Measurements from ENCODE around the gene SLC35F6. TPM values are rescaled to one million over a fixed set of nuclear protein-coding genes. Genes with fewer than 3 reads are reported as not detected.

Gene SLC35F6
- total RNA-seq, 1 donor, result 83.6 TPM

- no peaks in the 10 kb centered on the region for H3K27me3 ChIP-seq (ENCODE audit: insufficient read depth, low read length)
- H4K20me1 ChIP-seq (ENCODE audit: insufficient read depth, low read length), result peaks cover 8% of the 10 kb centered on the region
- H3K4me1 ChIP-seq (ENCODE audit: insufficient read depth, low read length), result peaks cover 6% of the 10 kb centered on the region
- no peak overlapping the region for H3K27ac ChIP-seq (ENCODE audit: low read depth, low read length)
- no peak overlapping the region for H3K4me2 ChIP-seq (ENCODE audit: insufficient read depth, low read length)
- no peak for TF ChIP-seq CTCF (IDR thresholded peaks at IDR 0.05; ENCODE audit: extremely low read depth, low read depth, low read length)
- no peaks in the 10 kb centered on the region for H3K9me3 ChIP-seq (ENCODE audit: low read depth, low read length)
- no peak overlapping the region for H3K4me3 ChIP-seq (ENCODE audit: insufficient read depth, low read length)
- DNase-seq (ENCODE audit: insufficient read length, low spot score, missing footprints), result no peak
- peaks cover 8% of the 10 kb centered on the region for H3K79me2 ChIP-seq (ENCODE audit: insufficient read depth, low read length)
- no peak overlapping the region for H2AFZ ChIP-seq (ENCODE audit: low read length)
- H3K36me3 ChIP-seq (ENCODE audit: insufficient read depth, low read length), result peaks cover 59% of the 10 kb centered on the region
These were observed 16.2 kb downstream of the SLC35F6 start for GRCh38 chr2:26780203-26780760.

GRCh38 chr2:26782876-26783704, 19.0 kb downstream of the SLC35F6 start:
- no peak for DNase-seq (ENCODE audit: insufficient read length, low spot score, missing footprints)
- H3K4me1 ChIP-seq (ENCODE audit: insufficient read depth, low read length), result peaks cover 12% of the 10 kb centered on the region

GRCh38 chr2:26784570-26785234, 20.6 kb downstream of the SLC35F6 start:
- Histone ChIP-seq H3K27ac (ENCODE audit: low read depth, low read length) (peak overlapping the region; percentile 60), H4K20me1 (ENCODE audit: insufficient read depth, low read length) (no peaks in the 10 kb centered on the region), H3K4me3 (ENCODE audit: insufficient read depth, low read length) (no peak overlapping the region), H3K4me2 (ENCODE audit: insufficient read depth, low read length) (peak overlapping the region; percentile 93), H3K4me1 (ENCODE audit: insufficient read depth, low read length) (peaks cover 12% of the 10 kb centered on the region), H3K36me3 (ENCODE audit: insufficient read depth, low read length) (peaks cover 16% of the 10 kb centered on the region), H3K79me2 (ENCODE audit: insufficient read depth, low read length) (peaks cover 35% of the 10 kb centered on the region), H2AFZ (ENCODE audit: low read length) (no peak overlapping the region), H3K9me3 (ENCODE audit: low read depth, low read length) (no peaks in the 10 kb centered on the region), H3K27me3 (ENCODE audit: insufficient read depth, low read length) (no peaks in the 10 kb centered on the region)
- no peak for TF ChIP-seq CTCF (IDR thresholded peaks at IDR 0.05; ENCODE audit: extremely low read depth, low read depth, low read length)
- DNase-seq (ENCODE audit: insufficient read length, low spot score, missing footprints), result no peak

More at GRCh38 chr2:26782876-26783704, 19.0 kb downstream of the SLC35F6 start:
- Histone ChIP-seq H3K27me3 (ENCODE audit: insufficient read depth, low read length) (no peaks in the 10 kb centered on the region), H2AFZ (ENCODE audit: low read length) (no peak overlapping the region), H3K27ac (ENCODE audit: low read depth, low read length) (no peak overlapping the region), H3K36me3 (ENCODE audit: insufficient read depth, low read length) (peaks cover 31% of the 10 kb centered on the region), H3K4me3 (ENCODE audit: insufficient read depth, low read length) (no peak overlapping the region), H3K79me2 (ENCODE audit: insufficient read depth, low read length) (peaks cover 19% of the 10 kb centered on the region), H4K20me1 (ENCODE audit: insufficient read depth, low read length) (no peaks in the 10 kb centered on the region), H3K4me2 (ENCODE audit: insufficient read depth, low read length) (no peak overlapping the region), H3K9me3 (ENCODE audit: low read depth, low read length) (no peaks in the 10 kb centered on the region)
- TF ChIP-seq CTCF (IDR thresholded peaks at IDR 0.05; ENCODE audit: extremely low read depth, low read depth, low read length), result no peak
